DOHH2 (cell line): ENCODE measurements around the gene SYK.

Experiments
- CTCF ChIP-seq: fragments of 200-600 bp; sonication (generic); IDR thresholded peaks from one replicate; pipeline ENCODE4 v1.5.1; 2014; ENCODE audit warnings: antibody characterized with exemption, mild to moderate bottlenecking, low read depth, low read length; ENCODE audit not compliant: poor library complexity, severe bottlenecking
- EZH2phosphoT487 ChIP-seq: fragments of 200-600 bp; sonication (generic); IDR thresholded peaks from 2 replicates; pipeline ENCODE4 v1.6.1; 2017; ENCODE audit warnings: borderline replicate concordance, mild to moderate bottlenecking, antibody characterized with exemption, low read length, moderate library complexity, mixed read lengths

GRCh38 chr9:90916147-90916734, 114.6 kb downstream of the SYK start:
- TF ChIP-seq CTCF: no peak
- no peak for TF ChIP-seq EZH2phosphoT487
